GM23338 (cell line): ENCODE results near the gene BMP5. TPM values are rescaled to one million over a fixed set of nuclear protein-coding genes. Genes with fewer than 3 reads are reported as not detected.

Source experiments
- ATAC-seq: fragments of 200-7000 bp; cut with Tn5 transposase; 3 replicates; pipeline ENCODE4 v1.9.1; 2020
- DNase-seq: peaks from one replicate; pipeline ENCODE4 v3.0.0-alpha.2; 2015; ENCODE audit warnings: low spot score
- H2AFZ ChIP-seq: fragments of 200-600 bp; sonication (generic); 2 replicates; pipeline ENCODE4 v1.8.0; 2016; ENCODE audit warnings: antibody characterized with exemption, mild to moderate bottlenecking, moderate library complexity
- H3F3A ChIP-seq: fragments of 200-600 bp; sonication (generic); replicated peaks from 2 replicates; pipeline ENCODE4 v1.8.0; 2017; ENCODE audit warnings: antibody characterized with exemption, mixed run types, low read depth
- H3K27ac ChIP-seq: fragments of 200-600 bp; sonication (generic); 2 replicates; pipeline ENCODE4 v1.6.1; 2016; ENCODE audit warnings: low read depth
- H3K27me3 ChIP-seq: fragments of 200-600 bp; sonication (generic); 2 replicates; pipeline ENCODE4 v1.8.0; 2016; ENCODE audit warnings: mild to moderate bottlenecking, mixed run types, moderate library complexity; ENCODE audit not compliant: insufficient read depth
- H3K36me3 ChIP-seq: fragments of 200-600 bp; sonication (generic); 2 replicates; pipeline ENCODE4 v1.8.0; 2016; ENCODE audit warnings: mild to moderate bottlenecking; ENCODE audit not compliant: insufficient read depth
- H3K4me1 ChIP-seq: fragments of 200-600 bp; sonication (generic); 2 replicates; pipeline ENCODE4 v1.8.0; 2016; ENCODE audit warnings: mild to moderate bottlenecking, moderate library complexity; ENCODE audit not compliant: insufficient read depth
- H3K4me2 ChIP-seq: fragments of 200-600 bp; sonication (generic); 2 replicates; pipeline ENCODE4 v1.7.1; 2017; ENCODE audit warnings: mixed run types
- H3K4me3 ChIP-seq: fragments of 200-600 bp; sonication (generic); 2 replicates; pipeline ENCODE4 v1.6.1; 2016; ENCODE audit warnings: mixed run types
- H3K79me2 ChIP-seq: fragments of 200-600 bp; sonication (generic); replicated peaks from 2 replicates; pipeline ENCODE4 v1.8.0; 2017; ENCODE audit warnings: mild to moderate bottlenecking; ENCODE audit not compliant: insufficient read depth
- H3K9me2 ChIP-seq: fragments of 200-600 bp; sonication (generic); 2 replicates; pipeline ENCODE4 v1.8.0; 2017; ENCODE audit not compliant: insufficient read depth
- H4K20me1 ChIP-seq: fragments of 200-600 bp; sonication (generic); replicated peaks from 2 replicates; pipeline ENCODE4 v1.8.0; 2017; ENCODE audit warnings: mild to moderate bottlenecking; ENCODE audit not compliant: insufficient read depth
- H3K27ac Mint-ChIP-seq: 2 replicates; pipeline ENCODE4 v1.8.0; 2020; ENCODE audit warnings: inconsistent platforms, mild to moderate bottlenecking, moderate library complexity, mixed read lengths
- H3K27me3 Mint-ChIP-seq: 3 replicates; pipeline ENCODE4 v1.8.0; 2022; ENCODE audit warnings: low read depth, mild to moderate bottlenecking, moderate library complexity, mixed read lengths, inconsistent platforms; ENCODE audit not compliant: insufficient read depth, poor library complexity
- H3K36me3 Mint-ChIP-seq: 3 replicates; pipeline ENCODE4 v1.8.0; 2021; ENCODE audit warnings: low read depth, mild to moderate bottlenecking, inconsistent platforms, moderate library complexity, mixed read lengths
- H3K4me1 Mint-ChIP-seq: 3 replicates; pipeline ENCODE4 v1.8.0; 2020; ENCODE audit warnings: mild to moderate bottlenecking, inconsistent platforms, mixed read lengths
- H3K4me3 Mint-ChIP-seq: 3 replicates; pipeline ENCODE4 v1.8.0; 2021; ENCODE audit warnings: moderate library complexity, mild to moderate bottlenecking, inconsistent platforms, mixed read lengths
- H3K9me3 Mint-ChIP-seq: 3 replicates; pipeline ENCODE4 v1.8.0; 2020; ENCODE audit warnings: moderate library complexity, mild to moderate bottlenecking, inconsistent platforms, mixed read lengths
- CREB1 ChIP-seq: fragments of 250-450 bp; sonication (Bioruptor Pico); IDR thresholded peaks from 2 replicates; pipeline ENCODE4 v1.5.0; 2020; ENCODE audit warnings: low read depth, mild to moderate bottlenecking, moderate library complexity
- CTCF ChIP-seq, 2 experiments: fragments of 200-600 bp in 1 of 2; sonication (generic) in 1 of 2; conservative IDR thresholded peaks; 2 replicates each; pipeline versions ENCODE4 v1.5.1 to v1.6.1; 2016 to 2017; ENCODE audit warnings: antibody characterized with exemption in 2 of 2, low read depth in 2 of 2, mild to moderate bottlenecking in 2 of 2, moderate library complexity in 1 of 2
- ETS1 ChIP-seq: IDR thresholded peaks from 2 replicates; pipeline ENCODE4 v1.6.1; 2016; ENCODE audit warnings: antibody characterized with exemption
- EZH2 ChIP-seq: fragments of 200-600 bp; sonication (generic); IDR thresholded peaks from one replicate; pipeline ENCODE4 v1.8.0; 2017; ENCODE audit warnings: antibody characterized with exemption, mild to moderate bottlenecking, low read depth; ENCODE audit not compliant: unreplicated experiment
- EZH2phosphoT487 ChIP-seq: fragments of 200-600 bp; sonication (generic); IDR thresholded peaks from one replicate; pipeline ENCODE4 v1.8.1; 2018; ENCODE audit warnings: antibody characterized with exemption; ENCODE audit not compliant: unreplicated experiment
- JUNB ChIP-seq: IDR thresholded peaks from one replicate; pipeline ENCODE4 v1.6.1; 2016; ENCODE audit warnings: antibody characterized with exemption; ENCODE audit not compliant: unreplicated experiment
- NANOG ChIP-seq: IDR thresholded peaks from 2 replicates; pipeline ENCODE4 v1.6.1; 2016; ENCODE audit warnings: antibody characterized with exemption, borderline replicate concordance
- POLR2AphosphoS5 ChIP-seq: IDR thresholded peaks from 2 replicates; pipeline ENCODE4 v1.6.1; 2016; ENCODE audit warnings: antibody characterized with exemption, low read depth
- REST ChIP-seq: IDR thresholded peaks from one replicate; pipeline ENCODE4 v1.6.1; 2018; ENCODE audit warnings: antibody characterized with exemption; ENCODE audit not compliant: unreplicated experiment
- STAT1 ChIP-seq: IDR thresholded peaks from one replicate; pipeline ENCODE4 v1.6.1; 2016; ENCODE audit warnings: antibody characterized with exemption; ENCODE audit not compliant: unreplicated experiment
- ZNF114 ChIP-seq: fragments of 250-450 bp; sonication (Bioruptor Pico); IDR thresholded peaks from 2 replicates; pipeline ENCODE4 v1.5.0; 2020; ENCODE audit warnings: mild to moderate bottlenecking, moderate library complexity
- ZNF331 ChIP-seq: fragments of 250-450 bp; sonication (Bioruptor Pico); IDR thresholded peaks from 2 replicates; pipeline ENCODE4 v1.5.0; 2020; ENCODE audit warnings: low read depth, mild to moderate bottlenecking, moderate library complexity
- ZNF462 ChIP-seq: fragments of 250-450 bp; sonication (Bioruptor Pico); IDR thresholded peaks from 2 replicates; pipeline ENCODE4 v1.5.0; 2020; ENCODE audit warnings: mild to moderate bottlenecking, moderate library complexity
- polyA plus RNA-seq: library from polyadenylated mRNA; unstranded; fragments of >200 nt; fragmentation: Nextera tagmentation; extraction: Ambion mirVana; gene quantifications from 2 replicates; pipeline ENCODE4 v1.2.1, GENCODE V29; 2016
- total RNA-seq: library from RNA; depleted of rRNA; stranded (reverse); fragments of >200 nt; shearing (Covaris generic); gene quantifications from 2 replicates; pipeline ENCODE4 v1.2.3, GENCODE V29; 2014

BMP5 gene
- total and polyA plus RNA-seq, 2 experiments from 2014 or later, result 0.06 to 0.07 TPM

- TF ChIP-seq ZNF462 (CRISPR knock-in tag), result no peak
- TF ChIP-seq POLR2AphosphoS5, result no peak
- TF ChIP-seq ZNF114 (CRISPR knock-in tag), result no peak
Measured at GRCh38 chr6:55922406-55922805, 47.0 kb upstream of the BMP5 start (continued).

GRCh38 chr6:55919716-55920308 lies 44.4 kb upstream of the BMP5 start:
- Histone ChIP-seq H3K27me3 (no peaks in the 10 kb centered on the region), H4K20me1 (no peaks in the 10 kb centered on the region), H3F3A (no peaks in the 10 kb centered on the region), H3K4me3 (no peak overlapping the region), H3K36me3 (no peaks in the 10 kb centered on the region), H3K27ac (no peak overlapping the region), H3K79me2 (no peaks in the 10 kb centered on the region), H2AFZ (no peak overlapping the region), H3K9me2 (no peaks in the 10 kb centered on the region), H3K4me1 (no peaks in the 10 kb centered on the region), H3K4me2 (no peak overlapping the region)
- no peak for ATAC-seq
- H3K4me1 Mint-ChIP-seq, result peaks cover 5% of the 10 kb centered on the region; the same call in 2 of the 3 replicates
- no peaks in the 10 kb centered on the region for H3K36me3 Mint-ChIP-seq
- no peaks in the 10 kb centered on the region for H3K9me3 Mint-ChIP-seq
- DNase-seq, result no peak
- no peak overlapping the region for H3K27ac Mint-ChIP-seq
- no peaks in the 10 kb centered on the region for H3K27me3 Mint-ChIP-seq
- no peak overlapping the region for H3K4me3 Mint-ChIP-seq
- no peak for TF ChIP-seq NANOG
- TF ChIP-seq ZNF331 (CRISPR knock-in tag), result no peak
- no peak for TF ChIP-seq POLR2AphosphoS5
- no peak for TF ChIP-seq JUNB
- no peak for TF ChIP-seq CTCF (conservative IDR thresholded peaks at IDR 0.05; ENCODE audit: low read depth in 2 of 2)
- TF ChIP-seq CREB1 (CRISPR knock-in tag), result no peak
- TF ChIP-seq EZH2phosphoT487, result no peak
- TF ChIP-seq REST, result no peak
- no peak for TF ChIP-seq ZNF114 (CRISPR knock-in tag)
- TF ChIP-seq STAT1, result no peak
- TF ChIP-seq EZH2, result no peak
- TF ChIP-seq ETS1, result no peak
